Muscle layer of duodenum (tissue), 2 donors: ENCODE results near the gene ZPLD1.

Experiments
- H3K27ac ChIP-seq: one replicate; pipeline ENCODE4 v1.7.0; 2013; ENCODE audit warnings: mild to moderate bottlenecking, low read length
- H3K27me3 ChIP-seq: one replicate; pipeline ENCODE4 v1.7.0; 2013; ENCODE audit warnings: low read depth, mild to moderate bottlenecking, control low read depth, low read length
- H3K36me3 ChIP-seq, 2 donors: one replicate each; pipeline ENCODE4 v1.7.0; 2013; ENCODE audit warnings: low read length in 2 of 2, control low read depth in 1 of 2, mild to moderate bottlenecking in 1 of 2; ENCODE audit not compliant: insufficient read depth in 2 of 2, control insufficient read depth in 1 of 2
- H3K4me1 ChIP-seq, 2 donors: one replicate each; pipeline ENCODE4 v1.7.0; 2013; ENCODE audit warnings: low read length in 2 of 2, mild to moderate bottlenecking in 2 of 2, control low read depth in 1 of 2, moderate library complexity in 1 of 2; ENCODE audit not compliant: insufficient read depth in 2 of 2, control insufficient read depth in 1 of 2
- H3K4me3 ChIP-seq, 2 donors: one replicate each; pipeline ENCODE4 v1.7.0; 2013; ENCODE audit warnings: low read length in 2 of 2, low read depth in 1 of 2, mild to moderate bottlenecking in 1 of 2
- H3K9me3 ChIP-seq, 2 donors: one replicate each; pipeline ENCODE4 v1.7.0; 2013; ENCODE audit warnings: low read length in 2 of 2, control low read depth in 1 of 2, mild to moderate bottlenecking in 1 of 2; ENCODE audit not compliant: control insufficient read depth in 1 of 2
- donor health status: healthy.

Gene ZPLD1

DNA sequence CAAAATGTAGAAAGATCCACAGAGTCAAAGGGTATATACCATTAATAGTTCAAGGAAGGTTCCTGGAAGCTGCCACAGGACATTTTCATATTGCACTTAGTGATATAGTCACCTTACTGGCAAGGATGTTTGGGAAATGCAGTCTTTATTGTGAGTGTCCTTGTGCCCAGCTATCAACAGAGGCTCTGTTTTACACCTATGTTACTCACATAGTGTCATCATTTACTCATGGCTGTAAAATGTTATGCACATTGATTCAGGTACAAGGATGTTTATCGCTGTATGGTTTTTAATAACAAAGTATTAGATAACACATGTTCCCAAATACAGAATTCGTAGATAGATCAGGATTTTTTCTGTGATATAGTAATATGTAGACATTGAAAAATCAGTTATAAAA, 50.9 kb downstream of the ZPLD1 start:
- Histone ChIP-seq H3K4me1 (no peaks in the 10 kb centered on the region), H3K9me3 (no peaks in the 10 kb centered on the region), H3K4me3 (no peak overlapping the region), H3K27ac (no peak overlapping the region), H3K36me3 (no peaks in the 10 kb centered on the region), H3K27me3 (no peaks in the 10 kb centered on the region)

GRCh38 chr3:102488331-102488730, 53.5 kb downstream of the ZPLD1 start:
- no peaks in the 10 kb centered on the region for H3K4me1 ChIP-seq
- H3K27ac ChIP-seq: no peak overlapping the region
- no peaks in the 10 kb centered on the region for H3K9me3 ChIP-seq
- H3K27me3 ChIP-seq: no peaks in the 10 kb centered on the region
- H3K36me3 ChIP-seq: no peaks in the 10 kb centered on the region
- no peak overlapping the region for H3K4me3 ChIP-seq

DNA sequence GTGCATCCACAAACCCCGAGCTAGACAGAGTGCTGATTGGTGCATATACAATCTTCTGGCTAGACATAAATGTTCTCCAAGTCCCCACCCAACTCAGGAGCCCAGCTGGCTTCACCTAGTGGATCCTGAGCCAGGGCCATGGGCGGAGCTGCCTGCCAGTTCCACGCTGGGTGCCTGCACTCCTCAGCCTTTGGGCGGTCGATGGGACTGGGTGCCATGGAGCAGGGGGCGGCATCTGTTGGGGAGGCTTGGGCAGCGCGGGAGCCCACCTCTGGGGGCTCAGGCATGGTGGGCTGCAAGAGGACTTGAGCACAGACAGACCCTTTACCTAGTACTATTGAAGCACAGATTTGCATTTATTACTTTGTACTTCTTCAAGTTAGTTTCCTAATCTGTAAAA, 57.5 kb downstream of the ZPLD1 start:
- Histone ChIP-seq H3K27me3 (no peaks in the 10 kb centered on the region), H3K4me1 (no peaks in the 10 kb centered on the region), H3K4me3 (no peak overlapping the region), H3K36me3 (no peaks in the 10 kb centered on the region), H3K27ac (no peak overlapping the region), H3K9me3 (no peaks in the 10 kb centered on the region)

DNA sequence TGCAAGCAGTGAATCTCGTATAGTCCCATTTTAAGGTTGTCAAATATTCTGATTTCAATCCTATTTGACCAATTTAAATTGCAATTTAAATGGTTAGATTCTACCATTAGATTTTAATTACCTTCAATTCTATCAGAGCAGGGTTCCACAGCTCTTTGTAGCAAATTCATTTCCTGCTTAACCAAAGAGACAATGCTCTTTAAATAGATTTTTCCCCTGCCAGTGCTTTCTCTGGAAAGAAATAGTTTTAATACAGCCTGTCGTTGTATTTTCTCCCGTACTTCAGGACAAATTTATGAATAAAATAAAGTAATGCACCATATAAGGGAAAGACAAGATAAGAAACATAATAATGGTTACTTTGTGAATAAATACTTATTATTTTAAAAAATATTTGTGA, 62.8 kb downstream of the ZPLD1 start:
- Histone ChIP-seq H3K9me3 (no peaks in the 10 kb centered on the region), H3K4me1 (no peaks in the 10 kb centered on the region), H3K27ac (no peak overlapping the region), H3K4me3 (no peak overlapping the region), H3K36me3 (no peaks in the 10 kb centered on the region), H3K27me3 (no peaks in the 10 kb centered on the region)

DNA sequence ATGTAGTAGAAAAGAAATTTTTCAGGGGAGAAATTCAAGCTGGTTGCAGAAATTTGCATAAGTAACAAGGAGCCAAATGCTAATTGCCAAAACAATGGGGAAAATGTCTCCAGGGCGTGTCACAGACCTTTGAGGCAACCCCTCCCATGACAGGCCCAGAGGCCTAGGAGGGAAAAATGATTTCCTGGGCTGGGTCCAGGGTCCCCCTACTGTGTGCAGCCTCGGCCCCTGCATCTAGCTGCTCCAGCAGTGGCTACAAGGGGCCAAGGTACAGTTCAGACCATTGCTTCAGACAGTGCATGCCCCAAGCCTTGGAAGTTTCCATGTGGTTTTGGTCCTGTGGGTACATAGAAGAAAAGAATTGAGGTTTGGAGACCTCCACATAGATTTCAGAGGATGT, 70.7 kb downstream of the ZPLD1 start:
- Histone ChIP-seq H3K27me3 (no peaks in the 10 kb centered on the region), H3K27ac (no peak overlapping the region), H3K4me1 (no peaks in the 10 kb centered on the region), H3K4me3 (no peak overlapping the region), H3K36me3 (no peaks in the 10 kb centered on the region), H3K9me3 (no peaks in the 10 kb centered on the region)

GRCh38 chr3:102510663-102511062, 75.8 kb downstream of the ZPLD1 start:
- H3K36me3 ChIP-seq: no peaks in the 10 kb centered on the region
- no peaks in the 10 kb centered on the region for H3K9me3 ChIP-seq
- H3K4me3 ChIP-seq: no peak overlapping the region
- H3K4me1 ChIP-seq: no peaks in the 10 kb centered on the region
- H3K27me3 ChIP-seq: no peaks in the 10 kb centered on the region
- no peak overlapping the region for H3K27ac ChIP-seq

- Histone ChIP-seq H3K4me3 (no peak overlapping the region), H3K36me3 (no peaks in the 10 kb centered on the region), H3K9me3 (no peaks in the 10 kb centered on the region), H3K27me3 (no peaks in the 10 kb centered on the region), H3K27ac (no peak overlapping the region), H3K4me1 (no peaks in the 10 kb centered on the region)
Measured at GRCh38 chr3:102511168-102511567, 76.4 kb downstream of the ZPLD1 start.

GRCh38 chr3:102511639-102512038, 76.8 kb downstream of the ZPLD1 start:
- no peaks in the 10 kb centered on the region for H3K9me3 ChIP-seq
- no peaks in the 10 kb centered on the region for H3K4me1 ChIP-seq
- H3K36me3 ChIP-seq: no peaks in the 10 kb centered on the region
- no peak overlapping the region for H3K4me3 ChIP-seq
- H3K27me3 ChIP-seq: no peaks in the 10 kb centered on the region
- no peak overlapping the region for H3K27ac ChIP-seq

GRCh38 chr3:102512734-102513504, 78.1 kb downstream of the ZPLD1 start:
- Histone ChIP-seq H3K36me3 (no peaks in the 10 kb centered on the region), H3K27me3 (no peaks in the 10 kb centered on the region), H3K27ac (no peak overlapping the region), H3K4me3 (no peak overlapping the region), H3K9me3 (no peaks in the 10 kb centered on the region), H3K4me1 (no peaks in the 10 kb centered on the region)

- no peaks in the 10 kb centered on the region for H3K4me1 ChIP-seq
- no peaks in the 10 kb centered on the region for H3K27me3 ChIP-seq
- no peak overlapping the region for H3K4me3 ChIP-seq
- H3K9me3 ChIP-seq: no peaks in the 10 kb centered on the region
- H3K27ac ChIP-seq: no peak overlapping the region
- no peaks in the 10 kb centered on the region for H3K36me3 ChIP-seq
Measured at GRCh38 chr3:102514241-102514640, 79.4 kb downstream of the ZPLD1 start.

DNA sequence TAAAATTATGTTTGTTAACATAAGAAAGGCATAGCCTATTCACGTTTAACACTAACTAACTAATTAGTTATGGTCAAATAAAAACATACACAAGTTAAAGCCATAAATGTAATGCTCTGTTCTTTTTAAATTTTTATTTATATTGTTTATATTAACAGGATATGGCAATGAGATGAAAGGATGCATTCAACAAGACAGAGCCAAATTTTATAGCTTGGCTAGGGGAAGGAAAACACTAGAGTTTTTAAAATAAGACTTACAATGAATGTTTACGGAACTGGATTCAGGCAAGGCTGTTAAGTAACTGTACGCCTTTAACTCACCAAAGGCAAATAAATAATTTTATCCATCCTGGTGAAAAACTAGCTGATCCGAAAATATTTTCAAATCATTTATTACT, 86.4 kb downstream of the ZPLD1 start:
- Histone ChIP-seq H3K4me1 (no peaks in the 10 kb centered on the region), H3K27me3 (no peaks in the 10 kb centered on the region), H3K36me3 (no peaks in the 10 kb centered on the region), H3K9me3 (no peaks in the 10 kb centered on the region), H3K27ac (no peak overlapping the region), H3K4me3 (no peak overlapping the region)

GRCh38 chr3:102525624-102526023, 90.8 kb downstream of the ZPLD1 start:
- Histone ChIP-seq H3K27ac (no peak overlapping the region), H3K4me3 (no peak overlapping the region), H3K27me3 (no peaks in the 10 kb centered on the region), H3K4me1 (no peaks in the 10 kb centered on the region), H3K9me3 (no peaks in the 10 kb centered on the region), H3K36me3 (no peaks in the 10 kb centered on the region)
